ENCODE data around the gene RGS14. TPM values are rescaled to one million over a fixed set of nuclear protein-coding genes. Genes with fewer than 3 reads are reported as not detected.

Gene RGS14
- total and polyA plus RNA-seq, 2 experiments from 2014 or later, result 23.5 to 37.9 TPM

DNA sequence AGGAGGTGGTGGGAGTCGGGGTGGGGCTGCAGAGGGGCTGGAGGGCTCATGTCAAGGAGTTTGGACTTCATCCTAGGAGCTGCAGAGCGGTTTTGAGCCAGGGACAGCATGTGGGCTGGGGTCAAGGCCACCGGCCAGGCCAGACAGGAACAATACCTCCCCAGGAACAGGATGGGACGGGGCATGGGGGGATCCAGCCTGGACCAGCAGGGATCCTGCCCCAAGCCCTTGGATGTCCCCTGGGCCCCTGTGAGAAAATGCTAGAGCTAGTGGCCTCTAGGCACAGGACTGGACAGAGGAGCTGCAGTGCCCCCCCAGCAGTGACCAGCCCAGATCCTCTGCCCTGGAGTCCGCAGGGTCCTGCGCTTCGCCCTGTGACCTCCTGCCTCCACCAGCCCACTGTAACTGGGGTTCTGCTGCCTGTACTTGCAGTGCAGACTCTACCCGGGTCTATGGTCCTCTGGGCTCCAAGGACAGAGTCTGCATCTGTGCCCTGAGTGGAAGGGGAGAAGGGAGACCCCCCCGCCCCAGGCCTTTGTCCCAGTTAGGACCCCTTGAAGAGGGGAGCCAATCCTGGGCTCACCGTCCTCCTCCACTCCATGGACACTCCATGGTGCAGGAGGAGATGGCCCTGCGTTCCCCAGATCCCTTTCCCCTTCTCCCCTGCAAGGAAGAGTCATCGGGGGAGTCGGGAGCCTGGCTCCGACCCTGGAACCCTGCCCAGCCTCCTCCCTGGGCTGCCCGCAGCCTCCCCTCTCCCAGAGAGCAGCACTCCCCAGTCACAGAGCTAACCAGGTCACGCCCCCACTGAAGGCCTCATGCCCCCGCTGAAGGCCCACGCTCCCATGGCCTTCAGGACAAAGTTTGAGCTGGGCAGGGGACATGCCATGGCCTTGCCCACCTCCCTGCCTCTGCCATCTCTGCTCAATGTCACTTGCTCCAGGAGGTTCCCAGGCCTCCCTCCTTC lies 43.1 kb upstream of the RGS14 start (continued):
- TF ChIP-seq STAT1 (IDR thresholded peaks at IDR 0.05; ENCODE audit: unreplicated experiment), result no peak
- no peak for TF ChIP-seq NANOG (IDR thresholded peaks at IDR 0.05; ENCODE audit: borderline replicate concordance)
- TF ChIP-seq EZH2 (IDR thresholded peaks at IDR 0.05; ENCODE audit: low read depth, unreplicated experiment), result no peak
- no peak for TF ChIP-seq CREB1 (CRISPR knock-in tag; IDR thresholded peaks at IDR 0.05; ENCODE audit: low read depth)
- TF ChIP-seq, protein P1, sequence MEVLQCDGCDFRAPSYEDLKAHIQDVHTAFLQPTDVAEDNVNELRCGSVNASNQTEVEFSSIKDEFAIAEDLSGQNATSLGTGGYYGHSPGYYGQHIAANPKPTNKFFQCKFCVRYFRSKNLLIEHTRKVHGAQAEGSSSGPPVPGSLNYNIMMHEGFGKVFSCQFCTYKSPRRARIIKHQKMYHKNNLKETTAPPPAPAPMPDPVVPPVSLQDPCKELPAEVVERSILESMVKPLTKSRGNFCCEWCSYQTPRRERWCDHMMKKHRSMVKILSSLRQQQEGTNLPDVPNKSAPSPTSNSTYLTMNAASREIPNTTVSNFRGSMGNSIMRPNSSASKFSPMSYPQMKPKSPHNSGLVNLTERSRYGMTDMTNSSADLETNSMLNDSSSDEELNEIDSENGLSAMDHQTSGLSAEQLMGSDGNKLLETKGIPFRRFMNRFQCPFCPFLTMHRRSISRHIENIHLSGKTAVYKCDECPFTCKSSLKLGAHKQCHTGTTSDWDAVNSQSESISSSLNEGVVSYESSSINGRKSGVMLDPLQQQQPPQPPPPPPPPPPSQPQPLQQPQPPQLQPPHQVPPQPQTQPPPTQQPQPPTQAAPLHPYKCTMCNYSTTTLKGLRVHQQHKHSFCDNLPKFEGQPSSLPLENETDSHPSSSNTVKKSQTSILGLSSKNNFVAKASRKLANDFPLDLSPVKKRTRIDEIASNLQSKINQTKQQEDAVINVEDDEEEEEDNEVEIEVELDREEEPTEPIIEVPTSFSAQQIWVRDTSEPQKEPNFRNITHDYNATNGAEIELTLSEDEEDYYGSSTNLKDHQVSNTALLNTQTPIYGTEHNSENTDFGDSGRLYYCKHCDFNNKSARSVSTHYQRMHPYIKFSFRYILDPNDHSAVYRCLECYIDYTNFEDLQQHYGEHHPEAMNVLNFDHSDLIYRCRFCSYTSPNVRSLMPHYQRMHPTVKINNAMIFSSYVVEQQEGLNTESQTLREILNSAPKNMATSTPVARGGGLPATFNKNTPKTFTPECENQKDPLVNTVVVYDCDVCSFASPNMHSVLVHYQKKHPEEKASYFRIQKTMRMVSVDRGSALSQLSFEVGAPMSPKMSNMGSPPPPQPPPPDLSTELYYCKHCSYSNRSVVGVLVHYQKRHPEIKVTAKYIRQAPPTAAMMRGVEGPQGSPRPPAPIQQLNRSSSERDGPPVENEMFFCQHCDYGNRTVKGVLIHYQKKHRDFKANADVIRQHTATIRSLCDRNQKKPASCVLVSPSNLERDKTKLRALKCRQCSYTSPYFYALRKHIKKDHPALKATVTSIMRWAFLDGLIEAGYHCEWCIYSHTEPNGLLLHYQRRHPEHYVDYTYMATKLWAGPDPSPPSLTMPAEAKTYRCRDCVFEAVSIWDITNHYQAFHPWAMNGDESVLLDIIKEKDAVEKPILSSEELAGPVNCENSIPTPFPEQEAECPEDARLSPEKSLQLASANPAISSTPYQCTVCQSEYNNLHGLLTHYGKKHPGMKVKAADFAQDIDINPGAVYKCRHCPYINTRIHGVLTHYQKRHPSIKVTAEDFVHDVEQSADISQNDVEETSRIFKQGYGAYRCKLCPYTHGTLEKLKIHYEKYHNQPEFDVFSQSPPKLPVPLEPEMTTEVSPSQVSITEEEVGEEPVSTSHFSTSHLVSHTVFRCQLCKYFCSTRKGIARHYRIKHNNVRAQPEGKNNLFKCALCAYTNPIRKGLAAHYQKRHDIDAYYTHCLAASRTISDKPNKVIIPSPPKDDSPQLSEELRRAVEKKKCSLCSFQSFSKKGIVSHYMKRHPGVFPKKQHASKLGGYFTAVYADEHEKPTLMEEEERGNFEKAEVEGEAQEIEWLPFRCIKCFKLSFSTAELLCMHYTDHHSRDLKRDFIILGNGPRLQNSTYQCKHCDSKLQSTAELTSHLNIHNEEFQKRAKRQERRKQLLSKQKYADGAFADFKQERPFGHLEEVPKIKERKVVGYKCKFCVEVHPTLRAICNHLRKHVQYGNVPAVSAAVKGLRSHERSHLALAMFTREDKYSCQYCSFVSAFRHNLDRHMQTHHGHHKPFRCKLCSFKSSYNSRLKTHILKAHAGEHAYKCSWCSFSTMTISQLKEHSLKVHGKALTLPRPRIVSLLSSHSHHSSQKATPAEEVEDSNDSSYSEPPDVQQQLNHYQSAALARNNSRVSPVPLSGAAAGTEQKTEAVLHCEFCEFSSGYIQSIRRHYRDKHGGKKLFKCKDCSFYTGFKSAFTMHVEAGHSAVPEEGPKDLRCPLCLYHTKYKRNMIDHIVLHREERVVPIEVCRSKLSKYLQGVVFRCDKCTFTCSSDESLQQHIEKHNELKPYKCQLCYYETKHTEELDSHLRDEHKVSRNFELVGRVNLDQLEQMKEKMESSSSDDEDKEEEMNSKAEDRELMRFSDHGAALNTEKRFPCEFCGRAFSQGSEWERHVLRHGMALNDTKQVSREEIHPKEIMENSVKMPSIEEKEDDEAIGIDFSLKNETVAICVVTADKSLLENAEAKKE (CRISPR knock-in tag; IDR thresholded peaks at IDR 0.05), result no peak

DNA sequence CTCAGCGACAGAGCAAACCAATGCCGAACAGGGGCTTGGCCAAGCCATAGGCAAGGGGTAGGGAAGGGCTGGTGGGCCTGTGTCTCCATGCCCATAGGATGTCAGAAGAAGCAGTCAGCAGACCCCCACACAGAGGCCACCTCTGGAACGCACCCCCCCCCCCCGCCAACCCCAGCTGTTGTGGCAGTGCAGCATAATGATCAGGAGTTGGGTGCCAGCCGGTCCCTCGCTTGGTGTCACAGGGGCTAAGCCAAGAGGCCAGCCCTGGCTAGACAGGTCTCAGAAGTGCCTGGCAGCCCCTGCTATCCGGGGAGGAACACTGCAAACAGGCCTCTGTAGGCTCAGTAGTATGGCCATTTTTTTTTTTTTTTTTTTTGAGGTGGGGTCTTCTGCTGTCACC lies 42.3 kb upstream of the RGS14 start:
- Mint-ChIP-seq H3K4me1 (peaks cover 14% of the 10 kb centered on the region), H3K36me3 (ENCODE audit: low read depth) (no peaks in the 10 kb centered on the region; the same call in 2 of the 3 replicates), H3K9me3 (no peaks in the 10 kb centered on the region; the same call in 1 of the 3 replicates), H3K27me3 (ENCODE audit: insufficient read depth, low read depth, poor library complexity) (peaks cover 20% of the 10 kb centered on the region), H3K27ac (no peak overlapping the region), H3K4me3 (no peak overlapping the region)
- DNase-seq (ENCODE audit: low spot score) (no peak), ATAC-seq (no peak)
- Histone ChIP-seq H3K9me2 (ENCODE audit: insufficient read depth) (no peaks in the 10 kb centered on the region), H3K27me3 (ENCODE audit: insufficient read depth) (no peaks in the 10 kb centered on the region), H3K4me2 (no peak overlapping the region), H3K4me1 (ENCODE audit: insufficient read depth) (peaks cover 11% of the 10 kb centered on the region), H3K36me3 (ENCODE audit: insufficient read depth) (no peaks in the 10 kb centered on the region; the same call in 1 of the 2 replicates), H3F3A (replicated peaks; ENCODE audit: low read depth) (peaks cover 10% of the 10 kb centered on the region), H3K4me3 (no peak overlapping the region), H4K20me1 (replicated peaks; ENCODE audit: insufficient read depth) (peaks cover 5% of the 10 kb centered on the region; the same call in 1 of the 2 replicates), H3K27ac (ENCODE audit: low read depth) (no peak overlapping the region), H2AFZ (no peak overlapping the region), H3K79me2 (replicated peaks; ENCODE audit: insufficient read depth) (no peaks in the 10 kb centered on the region)
- no peak for TF ChIP-seq EZH2 (IDR thresholded peaks at IDR 0.05; ENCODE audit: low read depth, unreplicated experiment)
- TF ChIP-seq POLR2AphosphoS5 (IDR thresholded peaks at IDR 0.05; ENCODE audit: low read depth), result no peak
- TF ChIP-seq STAT1 (IDR thresholded peaks at IDR 0.05; ENCODE audit: unreplicated experiment), result no peak
- TF ChIP-seq NANOG (IDR thresholded peaks at IDR 0.05; ENCODE audit: borderline replicate concordance), result no peak
- TF ChIP-seq CREB1 (CRISPR knock-in tag; IDR thresholded peaks at IDR 0.05; ENCODE audit: low read depth), result no peak
- TF ChIP-seq, protein P2, sequence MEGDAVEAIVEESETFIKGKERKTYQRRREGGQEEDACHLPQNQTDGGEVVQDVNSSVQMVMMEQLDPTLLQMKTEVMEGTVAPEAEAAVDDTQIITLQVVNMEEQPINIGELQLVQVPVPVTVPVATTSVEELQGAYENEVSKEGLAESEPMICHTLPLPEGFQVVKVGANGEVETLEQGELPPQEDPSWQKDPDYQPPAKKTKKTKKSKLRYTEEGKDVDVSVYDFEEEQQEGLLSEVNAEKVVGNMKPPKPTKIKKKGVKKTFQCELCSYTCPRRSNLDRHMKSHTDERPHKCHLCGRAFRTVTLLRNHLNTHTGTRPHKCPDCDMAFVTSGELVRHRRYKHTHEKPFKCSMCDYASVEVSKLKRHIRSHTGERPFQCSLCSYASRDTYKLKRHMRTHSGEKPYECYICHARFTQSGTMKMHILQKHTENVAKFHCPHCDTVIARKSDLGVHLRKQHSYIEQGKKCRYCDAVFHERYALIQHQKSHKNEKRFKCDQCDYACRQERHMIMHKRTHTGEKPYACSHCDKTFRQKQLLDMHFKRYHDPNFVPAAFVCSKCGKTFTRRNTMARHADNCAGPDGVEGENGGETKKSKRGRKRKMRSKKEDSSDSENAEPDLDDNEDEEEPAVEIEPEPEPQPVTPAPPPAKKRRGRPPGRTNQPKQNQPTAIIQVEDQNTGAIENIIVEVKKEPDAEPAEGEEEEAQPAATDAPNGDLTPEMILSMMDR (conservative IDR thresholded peaks at IDR 0.05; ENCODE audit: low read depth in 2 of 2), result no peak
- TF ChIP-seq ZNF331 (CRISPR knock-in tag; IDR thresholded peaks at IDR 0.05; ENCODE audit: low read depth), result no peak
- TF ChIP-seq ZNF114 (CRISPR knock-in tag; IDR thresholded peaks at IDR 0.05), result no peak

Data from GM23338 (cell line).